Cardiac septum (tissue), 1 donor: Measurements from ENCODE around the gene MMP7. TPM values are rescaled to one million over a fixed set of nuclear protein-coding genes. Genes with fewer than 3 reads are reported as not detected.

Experiments used
- DNase-seq: peaks from one replicate; pipeline ENCODE4 v3.0.0-alpha.2; 2020; ENCODE audit warnings: low spot score
- intact Hi-C: fragments of 100-400 bp; cut with DNase I; formaldehyde crosslinking; loops from one replicate; pipeline ENCODE4 v1.14.0; 2022
- total RNA-seq: library from RNA; stranded (reverse); fragmentation: NEBNext Ultra II Directional; extraction: Animal tissue kit (Norgen Biotek cat#: 25700); gene quantifications from one replicate; pipeline ENCODE4 v1.2.1, GENCODE V29; 2021
- donor health status: DM: no; HTN: no; CAD: no.

Gene MMP7
- total RNA-seq, 1 donor from 2014 or later, result not detected

GRCh38 chr11:102499931-102500330 is 30.6 kb downstream of the MMP7 start:
- intact Hi-C loops, result loop anchor here (5.0 kb wide), 2 partner anchors 167 to 208 kb away; no protein-coding TSS in a partner anchor
- DNase-seq, result no peak

- intact Hi-C loops, result loop anchor here (5.0 kb wide), 2 partner anchors 168 to 207 kb away; no protein-coding TSS in a partner anchor
- DNase-seq, result no peak
Measured at GRCh38 chr11:102499151-102499550, 31.4 kb downstream of the MMP7 start.

- intact Hi-C loops, result loop anchor here (5.0 kb wide), 2 partner anchors 170 to 205 kb away; no protein-coding TSS in a partner anchor
- DNase-seq, result no peak
Measured at GRCh38 chr11:102497061-102497460, 33.5 kb downstream of the MMP7 start.

- no peak for DNase-seq
- intact Hi-C loops, result loop anchor here (2.0 to 5.0 kb wide), 4 partner anchors 105 to 203 kb away; no protein-coding TSS in a partner anchor
Measured at GRCh38 chr11:102495161-102496042, 35.1 kb downstream of the MMP7 start.

- intact Hi-C loops, result loop anchor here (2.0 kb wide), 2 partner anchors 103 to 153 kb away; no protein-coding TSS in a partner anchor
- no peak for DNase-seq
Measured at GRCh38 chr11:102494216-102494615, 36.3 kb downstream of the MMP7 start.

GRCh38 chr11:102493524-102493923 is 37.0 kb downstream of the MMP7 start:
- DNase-seq, result no peak
- intact Hi-C loops, result no loop called here

- DNase-seq, result no peak
- intact Hi-C loops, result no loop called here
Measured at GRCh38 chr11:102491969-102492368, 38.6 kb downstream of the MMP7 start.

- no peak for DNase-seq
- intact Hi-C loops, result no loop called here
Measured at GRCh38 chr11:102489186-102490145, 41.1 kb downstream of the MMP7 start.

- no peak for DNase-seq
- intact Hi-C loops, result no loop called here
Measured at GRCh38 chr11:102488208-102488607, 42.3 kb downstream of the MMP7 start.

GRCh38 chr11:102487214-102487613 is 43.3 kb downstream of the MMP7 start:
- DNase-seq, result no peak
- intact Hi-C loops, result no loop called here

GRCh38 chr11:102486584-102486983 is 44.0 kb downstream of the MMP7 start:
- intact Hi-C loops, result no loop called here
- DNase-seq, result no peak

- intact Hi-C loops, result no loop called here
- no peak for DNase-seq
Measured at GRCh38 chr11:102485095-102485722, 45.3 kb downstream of the MMP7 start.

- no peak for DNase-seq
- intact Hi-C loops, result no loop called here
Measured at GRCh38 chr11:102482433-102482832, 48.1 kb downstream of the MMP7 start.

GRCh38 chr11:102479733-102480132 is 50.8 kb downstream of the MMP7 start:
- DNase-seq, result no peak
- intact Hi-C loops, result no loop called here

- DNase-seq, result no peak
- intact Hi-C loops, result no loop called here
Measured at GRCh38 chr11:102478673-102479299, 51.8 kb downstream of the MMP7 start.

- intact Hi-C loops, result no loop called here
- DNase-seq, result no peak
Measured at GRCh38 chr11:102476812-102477211, 53.7 kb downstream of the MMP7 start.

GRCh38 chr11:102476069-102476468 is 54.5 kb downstream of the MMP7 start:
- intact Hi-C loops, result no loop called here
- DNase-seq, result no peak

GRCh38 chr11:102473543-102473942 is 57.0 kb downstream of the MMP7 start:
- DNase-seq, result no peak
- intact Hi-C loops, result no loop called here

- intact Hi-C loops, result no loop called here
- DNase-seq, result no peak
Measured at GRCh38 chr11:102472127-102472526, 58.4 kb downstream of the MMP7 start.
